Uterus (tissue), 2 donors: ENCODE results near the gene DLG1.

Experiments used
- POLR2A ChIP-seq, 2 donors: fragments of 450-650 bp; IDR thresholded peaks; one replicate each; pipeline ENCODE4 v1.6.1; 2016; ENCODE audit warnings: antibody characterized with exemption in 2 of 2, mild to moderate bottlenecking in 1 of 2, moderate library complexity in 1 of 2
- TF ChIP-seq, protein P1 (sequence below), 4 experiments: fragments of 200-600 bp in 2 of 4; fragments of 450-650 bp in 2 of 4; sonication (generic) in 2 of 4; IDR thresholded peaks; one replicate each; pipeline ENCODE4 v1.5.1; 2016 to 2019; ENCODE audit warnings: antibody characterized with exemption in 4 of 4, mild to moderate bottlenecking in 2 of 4, moderate library complexity in 1 of 4

DNA sequence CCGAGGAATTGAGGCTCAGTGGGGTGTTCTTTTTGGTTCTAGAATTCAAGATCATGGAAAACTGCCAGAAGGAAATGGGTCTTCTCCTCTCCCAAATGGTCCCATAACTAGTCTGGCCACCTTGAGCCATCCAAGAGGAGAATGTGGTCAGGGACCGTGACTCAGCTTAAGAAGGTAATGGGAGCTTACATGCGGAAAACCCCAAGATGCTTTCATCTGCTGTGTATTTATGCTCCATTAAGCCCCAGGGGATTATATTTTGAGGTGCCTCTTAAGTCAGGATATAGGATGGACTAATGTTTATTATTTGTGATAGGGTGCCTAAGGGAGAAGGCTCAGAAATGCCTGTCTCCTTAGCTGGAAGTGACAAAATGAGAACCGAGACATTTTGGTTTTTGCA, 39.2 kb upstream of the DLG1 start:
- TF ChIP-seq, protein P1, sequence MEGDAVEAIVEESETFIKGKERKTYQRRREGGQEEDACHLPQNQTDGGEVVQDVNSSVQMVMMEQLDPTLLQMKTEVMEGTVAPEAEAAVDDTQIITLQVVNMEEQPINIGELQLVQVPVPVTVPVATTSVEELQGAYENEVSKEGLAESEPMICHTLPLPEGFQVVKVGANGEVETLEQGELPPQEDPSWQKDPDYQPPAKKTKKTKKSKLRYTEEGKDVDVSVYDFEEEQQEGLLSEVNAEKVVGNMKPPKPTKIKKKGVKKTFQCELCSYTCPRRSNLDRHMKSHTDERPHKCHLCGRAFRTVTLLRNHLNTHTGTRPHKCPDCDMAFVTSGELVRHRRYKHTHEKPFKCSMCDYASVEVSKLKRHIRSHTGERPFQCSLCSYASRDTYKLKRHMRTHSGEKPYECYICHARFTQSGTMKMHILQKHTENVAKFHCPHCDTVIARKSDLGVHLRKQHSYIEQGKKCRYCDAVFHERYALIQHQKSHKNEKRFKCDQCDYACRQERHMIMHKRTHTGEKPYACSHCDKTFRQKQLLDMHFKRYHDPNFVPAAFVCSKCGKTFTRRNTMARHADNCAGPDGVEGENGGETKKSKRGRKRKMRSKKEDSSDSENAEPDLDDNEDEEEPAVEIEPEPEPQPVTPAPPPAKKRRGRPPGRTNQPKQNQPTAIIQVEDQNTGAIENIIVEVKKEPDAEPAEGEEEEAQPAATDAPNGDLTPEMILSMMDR (IDR thresholded peaks at IDR 0.05) = no peak
- TF ChIP-seq POLR2A (IDR thresholded peaks at IDR 0.05) = no peak
